SK-N-SH treated with all-trans-retinoic acid at 6 μM for 48 hours (cell line): ENCODE results near the gene ELOA.

ENCODE experiments used
- ATAC-seq: fragments of 200-7000 bp; cut with Tn5 transposase; 3 replicates; pipeline ENCODE4 v1.9.1; 2020; ENCODE audit warnings: mild to moderate bottlenecking, moderate library complexity
- BACH2 ChIP-seq: fragments of 250-450 bp; sonication (Bioruptor Pico); IDR thresholded peaks from 2 replicates; pipeline ENCODE4 v1.9.0; 2021; ENCODE audit warnings: mild to moderate bottlenecking, borderline replicate concordance
- CSDC2 ChIP-seq: fragments of 250-450 bp; sonication (Bioruptor Pico); IDR thresholded peaks from 2 replicates; pipeline ENCODE4 v1.5.0; 2020; ENCODE audit warnings: mild to moderate bottlenecking, moderate library complexity
- ISL1 ChIP-seq: fragments of 250-450 bp; sonication (Bioruptor Pico); IDR thresholded peaks from 2 replicates; pipeline ENCODE4 v2.1.2; 2022; ENCODE audit warnings: mild to moderate bottlenecking, moderate library complexity
- OSR1 ChIP-seq: fragments of 250-450 bp; sonication (Bioruptor Pico); IDR thresholded peaks from 2 replicates; pipeline ENCODE4 v1.8.0; 2022; ENCODE audit warnings: moderate library complexity, mild to moderate bottlenecking, inconsistent platforms
- PPARA ChIP-seq: fragments of 250-450 bp; sonication (Bioruptor Pico); IDR thresholded peaks from 2 replicates; pipeline ENCODE4 v1.5.0; 2020; ENCODE audit warnings: mild to moderate bottlenecking, borderline replicate concordance
- SNAI2 ChIP-seq: fragments of 250-450 bp; sonication (Bioruptor Pico); IDR thresholded peaks from 2 replicates; pipeline ENCODE4 v1.5.0; 2020; ENCODE audit warnings: mild to moderate bottlenecking, moderate library complexity
- TCF4 ChIP-seq: fragments of 250-450 bp; sonication (Bioruptor Pico); IDR thresholded peaks from 2 replicates; pipeline ENCODE4 v1.8.0; 2021; ENCODE audit warnings: mild to moderate bottlenecking, moderate library complexity, borderline replicate concordance
- TOX ChIP-seq: fragments of 250-450 bp; sonication (Bioruptor Pico); IDR thresholded peaks from 2 replicates; pipeline ENCODE4 v1.8.0; 2021; ENCODE audit warnings: mild to moderate bottlenecking, moderate library complexity, borderline replicate concordance
- ZC3H10 ChIP-seq: fragments of 250-450 bp; sonication (Bioruptor Pico); IDR thresholded peaks from 2 replicates; pipeline ENCODE4 v1.5.1; 2021; ENCODE audit warnings: mild to moderate bottlenecking, moderate library complexity
- ZFP3 ChIP-seq: fragments of 250-450 bp; sonication (Bioruptor Pico); IDR thresholded peaks from 2 replicates; pipeline ENCODE4 v1.5.0; 2020; ENCODE audit warnings: mild to moderate bottlenecking, moderate library complexity
- ZFP30 ChIP-seq: fragments of 450-650 bp; formaldehyde crosslinking; IDR thresholded peaks from 2 replicates; pipeline ENCODE4 v1.5.0; 2022; ENCODE audit warnings: mild to moderate bottlenecking, moderate library complexity
- ZNF565 ChIP-seq: fragments of 450-650 bp; formaldehyde crosslinking; conservative IDR thresholded peaks from 2 replicates; pipeline ENCODE4 v1.5.0; 2020; ENCODE audit warnings: low read depth, mild to moderate bottlenecking, moderate library complexity
- ZNF70 ChIP-seq: fragments of 450-650 bp; formaldehyde crosslinking; IDR thresholded peaks from 2 replicates; pipeline ENCODE4 v1.5.0; 2020; ENCODE audit warnings: mild to moderate bottlenecking, moderate library complexity
- TF ChIP-seq, protein P1 (sequence below): fragments of 250-450 bp; sonication (Bioruptor Pico); IDR thresholded peaks from 2 replicates; pipeline ENCODE4 v1.5.1; 2020; ENCODE audit warnings: low read depth, mild to moderate bottlenecking, moderate library complexity
- TF ChIP-seq, protein P2 (sequence below): fragments of 250-450 bp; sonication (Bioruptor Pico); IDR thresholded peaks from 2 replicates; pipeline ENCODE4 v1.5.0; 2020; ENCODE audit warnings: mild to moderate bottlenecking, moderate library complexity
- TF ChIP-seq, protein P3 (sequence below): fragments of 250-450 bp; sonication (Bioruptor Pico); IDR thresholded peaks from 2 replicates; pipeline ENCODE4 v1.8.0; 2021; ENCODE audit warnings: low read depth, mild to moderate bottlenecking, moderate library complexity, borderline replicate concordance

Gene ELOA

DNA sequence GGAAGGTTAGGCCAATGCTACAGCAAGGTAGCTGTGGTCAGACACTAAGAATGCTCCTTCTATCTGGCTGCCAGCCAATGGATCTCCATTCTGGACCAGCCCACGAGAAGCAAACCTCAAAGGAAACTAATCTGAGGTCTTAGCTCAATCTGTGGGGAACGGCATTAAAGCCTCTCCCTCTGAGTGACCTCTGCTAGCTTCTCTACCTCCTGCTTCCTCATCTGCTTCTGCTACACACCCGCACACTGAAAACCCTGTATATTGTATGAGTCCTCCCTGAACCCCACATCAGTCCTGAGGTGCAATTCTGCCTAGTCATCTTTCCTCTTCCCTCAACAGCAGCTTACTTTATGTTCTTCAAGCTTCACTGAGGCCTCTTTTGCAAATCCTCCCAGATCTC lies 64.2 kb downstream of the ELOA start:
- no peak for ATAC-seq

DNA sequence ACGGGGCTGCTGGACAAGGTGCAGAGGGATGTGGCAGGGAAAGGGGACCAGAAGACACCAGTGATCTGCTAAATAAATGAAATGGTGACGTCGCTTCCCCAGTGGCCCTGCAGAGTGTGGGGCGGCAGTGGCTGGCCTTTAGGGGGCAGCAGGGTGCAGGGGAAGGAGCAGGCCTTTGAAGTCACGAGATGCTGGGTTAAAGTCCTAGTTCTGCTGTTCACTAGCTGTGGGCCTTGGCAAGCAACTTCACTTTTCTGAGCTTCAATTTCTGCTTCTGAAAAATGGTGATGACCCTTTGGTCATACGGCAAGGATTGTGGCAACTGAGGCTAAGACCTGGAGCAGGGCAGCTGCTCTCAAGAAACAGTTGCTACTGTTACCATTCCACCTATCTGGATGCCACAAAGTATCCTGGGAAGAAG lies 66.5 kb downstream of the ELOA start:
- ATAC-seq, result peak; percentile 92
- no peak for TF ChIP-seq ZFP3 (CRISPR knock-in tag)
- TF ChIP-seq, protein P1, sequence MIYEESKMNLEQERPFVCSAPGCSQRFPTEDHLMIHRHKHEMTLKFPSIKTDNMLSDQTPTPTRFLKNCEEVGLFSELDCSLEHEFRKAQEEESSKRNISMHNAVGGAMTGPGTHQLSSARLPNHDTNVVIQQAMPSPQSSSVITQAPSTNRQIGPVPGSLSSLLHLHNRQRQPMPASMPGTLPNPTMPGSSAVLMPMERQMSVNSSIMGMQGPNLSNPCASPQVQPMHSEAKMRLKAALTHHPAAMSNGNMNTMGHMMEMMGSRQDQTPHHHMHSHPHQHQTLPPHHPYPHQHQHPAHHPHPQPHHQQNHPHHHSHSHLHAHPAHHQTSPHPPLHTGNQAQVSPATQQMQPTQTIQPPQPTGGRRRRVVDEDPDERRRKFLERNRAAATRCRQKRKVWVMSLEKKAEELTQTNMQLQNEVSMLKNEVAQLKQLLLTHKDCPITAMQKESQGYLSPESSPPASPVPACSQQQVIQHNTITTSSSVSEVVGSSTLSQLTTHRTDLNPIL (CRISPR knock-in tag), result no peak
- TF ChIP-seq TCF4, result no peak
- no peak for TF ChIP-seq TOX (CRISPR knock-in tag)
- TF ChIP-seq BACH2 (CRISPR knock-in tag), result no peak
- TF ChIP-seq OSR1 (CRISPR knock-in tag), result no peak
- no peak for TF ChIP-seq ZFP30 (CRISPR knock-in tag)
- TF ChIP-seq CSDC2 (CRISPR knock-in tag), result no peak
- TF ChIP-seq, protein P2, sequence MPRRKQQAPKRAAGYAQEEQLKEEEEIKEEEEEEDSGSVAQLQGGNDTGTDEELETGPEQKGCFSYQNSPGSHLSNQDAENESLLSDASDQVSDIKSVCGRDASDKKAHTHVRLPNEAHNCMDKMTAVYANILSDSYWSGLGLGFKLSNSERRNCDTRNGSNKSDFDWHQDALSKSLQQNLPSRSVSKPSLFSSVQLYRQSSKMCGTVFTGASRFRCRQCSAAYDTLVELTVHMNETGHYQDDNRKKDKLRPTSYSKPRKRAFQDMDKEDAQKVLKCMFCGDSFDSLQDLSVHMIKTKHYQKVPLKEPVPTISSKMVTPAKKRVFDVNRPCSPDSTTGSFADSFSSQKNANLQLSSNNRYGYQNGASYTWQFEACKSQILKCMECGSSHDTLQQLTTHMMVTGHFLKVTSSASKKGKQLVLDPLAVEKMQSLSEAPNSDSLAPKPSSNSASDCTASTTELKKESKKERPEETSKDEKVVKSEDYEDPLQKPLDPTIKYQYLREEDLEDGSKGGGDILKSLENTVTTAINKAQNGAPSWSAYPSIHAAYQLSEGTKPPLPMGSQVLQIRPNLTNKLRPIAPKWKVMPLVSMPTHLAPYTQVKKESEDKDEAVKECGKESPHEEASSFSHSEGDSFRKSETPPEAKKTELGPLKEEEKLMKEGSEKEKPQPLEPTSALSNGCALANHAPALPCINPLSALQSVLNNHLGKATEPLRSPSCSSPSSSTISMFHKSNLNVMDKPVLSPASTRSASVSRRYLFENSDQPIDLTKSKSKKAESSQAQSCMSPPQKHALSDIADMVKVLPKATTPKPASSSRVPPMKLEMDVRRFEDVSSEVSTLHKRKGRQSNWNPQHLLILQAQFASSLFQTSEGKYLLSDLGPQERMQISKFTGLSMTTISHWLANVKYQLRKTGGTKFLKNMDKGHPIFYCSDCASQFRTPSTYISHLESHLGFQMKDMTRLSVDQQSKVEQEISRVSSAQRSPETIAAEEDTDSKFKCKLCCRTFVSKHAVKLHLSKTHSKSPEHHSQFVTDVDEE, result no peak

More for the DNA sequence above, 64.2 kb downstream of the ELOA start:
- no peak for TF ChIP-seq ZC3H10 (CRISPR knock-in tag)
- TF ChIP-seq ISL1 (CRISPR knock-in tag), result no peak
- TF ChIP-seq ZNF565 (CRISPR knock-in tag), result no peak
- TF ChIP-seq, protein P3, sequence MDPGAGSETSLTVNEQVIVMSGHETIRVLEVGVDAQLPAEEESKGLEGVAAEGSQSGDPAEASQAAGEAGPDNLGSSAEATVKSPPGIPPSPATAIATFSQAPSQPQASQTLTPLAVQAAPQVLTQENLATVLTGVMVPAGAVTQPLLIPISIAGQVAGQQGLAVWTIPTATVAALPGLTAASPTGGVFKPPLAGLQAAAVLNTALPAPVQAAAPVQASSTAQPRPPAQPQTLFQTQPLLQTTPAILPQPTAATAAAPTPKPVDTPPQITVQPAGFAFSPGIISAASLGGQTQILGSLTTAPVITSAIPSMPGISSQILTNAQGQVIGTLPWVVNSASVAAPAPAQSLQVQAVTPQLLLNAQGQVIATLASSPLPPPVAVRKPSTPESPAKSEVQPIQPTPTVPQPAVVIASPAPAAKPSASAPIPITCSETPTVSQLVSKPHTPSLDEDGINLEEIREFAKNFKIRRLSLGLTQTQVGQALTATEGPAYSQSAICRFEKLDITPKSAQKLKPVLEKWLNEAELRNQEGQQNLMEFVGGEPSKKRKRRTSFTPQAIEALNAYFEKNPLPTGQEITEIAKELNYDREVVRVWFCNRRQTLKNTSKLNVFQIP (CRISPR knock-in tag), result no peak
- TF ChIP-seq ZNF70 (CRISPR knock-in tag), result no peak
- no peak for TF ChIP-seq PPARA (CRISPR knock-in tag)
- no peak for TF ChIP-seq TOX (CRISPR knock-in tag)

DNA sequence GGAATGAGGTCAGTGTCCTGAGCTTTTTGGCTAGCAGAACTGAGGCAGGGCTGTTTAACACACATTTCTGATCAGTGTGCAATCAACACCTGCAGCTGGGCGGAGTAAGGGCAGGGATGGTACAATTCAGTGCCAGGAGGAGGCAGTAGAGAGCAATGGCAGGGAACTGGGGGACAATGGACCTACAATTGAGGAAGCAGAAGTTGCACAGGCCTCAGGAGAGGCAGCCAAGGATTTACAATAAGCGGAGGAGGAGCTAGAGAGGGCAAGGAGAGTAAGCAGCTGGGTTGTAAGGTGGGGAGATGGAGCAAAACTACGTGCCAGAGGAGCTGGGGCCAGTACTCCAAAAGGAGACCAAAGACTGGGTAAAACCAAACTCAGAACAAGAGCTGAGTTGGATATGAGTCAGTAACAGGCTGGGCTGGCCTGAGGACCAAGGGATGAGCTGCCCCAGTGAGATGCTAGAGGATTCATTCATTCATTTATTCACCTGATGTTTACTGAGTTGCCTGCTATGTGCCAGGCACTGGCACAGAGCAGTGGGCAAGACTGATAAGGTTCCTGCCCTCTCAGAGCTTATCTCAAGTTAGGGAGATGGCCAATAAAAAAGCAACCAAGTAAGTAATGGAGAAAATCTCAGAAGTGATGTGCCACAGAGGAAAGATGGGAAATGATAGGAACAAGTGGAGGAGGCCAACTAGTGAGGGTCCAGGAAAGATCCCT lies 67.7 kb downstream of the ELOA start:
- no peak for TF ChIP-seq SNAI2
- TF ChIP-seq PPARA (CRISPR knock-in tag), result no peak
- TF ChIP-seq, all 23 proteins: peak for 0
- peak; percentile 77 for ATAC-seq
